Astrocyte (in vitro differentiated cells and primary cell): ENCODE results near the gene ZNF77. TPM values are rescaled to one million over a fixed set of nuclear protein-coding genes. Genes with fewer than 3 reads are reported as not detected.

Experiments used
- DNase-seq: peaks from one replicate; pipeline ENCODE4 v3.0.0-alpha.2; 2010; ENCODE audit warnings: low read depth
- FAIRE-seq: peaks from 2 replicates; lab custom pipeline; 2011; peaks lifted over from hg19 to GRCh38; lab: Jason Lieb, UNC
- H2AFZ ChIP-seq: 2 replicates; pipeline ENCODE4 v1.6.0; 2012; ENCODE audit warnings: low read depth, low read length, inconsistent platforms
- H3K27ac ChIP-seq: 2 replicates; pipeline ENCODE4 v1.5.1; 2011; ENCODE audit warnings: low read depth, low read length, inconsistent platforms
- H3K27me3 ChIP-seq: 2 replicates; pipeline ENCODE4 v1.6.0; 2011; ENCODE audit warnings: low read length, inconsistent platforms; ENCODE audit not compliant: insufficient read depth
- H3K36me3 ChIP-seq: 2 replicates; pipeline ENCODE4 v1.5.1; 2011; ENCODE audit warnings: low read length, inconsistent platforms; ENCODE audit not compliant: insufficient read depth
- H3K4me1 ChIP-seq: 2 replicates; pipeline ENCODE4 v1.5.1; 2011; ENCODE audit warnings: low read length, inconsistent platforms; ENCODE audit not compliant: insufficient read depth
- H3K4me2 ChIP-seq: 2 replicates; pipeline ENCODE4 v1.6.0; 2012; ENCODE audit warnings: low read length, inconsistent platforms
- H3K4me3 ChIP-seq: 2 replicates; pipeline ENCODE4 v1.5.1; 2011; ENCODE audit warnings: low read depth, mild to moderate bottlenecking, low read length, inconsistent platforms; ENCODE audit not compliant: insufficient read depth
- H3K79me2 ChIP-seq: 2 replicates; pipeline ENCODE4 v1.6.0; 2012; ENCODE audit warnings: mild to moderate bottlenecking, low read length, inconsistent platforms; ENCODE audit not compliant: insufficient read depth
- H3K9ac ChIP-seq: 2 replicates; pipeline ENCODE4 v1.6.0; 2012; ENCODE audit warnings: mild to moderate bottlenecking, low read length, inconsistent platforms
- H3K9me3 ChIP-seq: 2 replicates; pipeline ENCODE4 v1.5.1; 2012; ENCODE audit warnings: low read depth, mild to moderate bottlenecking, low read length, inconsistent platforms; ENCODE audit not compliant: insufficient read depth
- H4K20me1 ChIP-seq: 2 replicates; pipeline ENCODE4 v1.6.0; 2012; ENCODE audit warnings: low read length, inconsistent platforms; ENCODE audit not compliant: insufficient read depth
- H3K27ac Mint-ChIP-seq: one replicate; pipeline ENCODE4 v1.8.0; 2021; ENCODE audit warnings: mild to moderate bottlenecking, mixed read lengths; ENCODE audit not compliant: unreplicated experiment
- H3K27me3 Mint-ChIP-seq: one replicate; pipeline ENCODE4 v1.8.0; 2021; ENCODE audit warnings: low read depth, mixed read lengths; ENCODE audit not compliant: unreplicated experiment
- H3K36me3 Mint-ChIP-seq: one replicate; pipeline ENCODE4 v1.8.0; 2021; ENCODE audit warnings: low read depth, mixed read lengths; ENCODE audit not compliant: unreplicated experiment
- H3K4me1 Mint-ChIP-seq: one replicate; pipeline ENCODE4 v1.8.0; 2021; ENCODE audit warnings: low read depth, mixed read lengths; ENCODE audit not compliant: unreplicated experiment
- H3K4me3 Mint-ChIP-seq: one replicate; pipeline ENCODE4 v1.8.0; 2021; ENCODE audit warnings: mild to moderate bottlenecking, moderate library complexity, mixed read lengths; ENCODE audit not compliant: unreplicated experiment
- H3K9me3 Mint-ChIP-seq: one replicate; pipeline ENCODE4 v1.8.0; 2021; ENCODE audit warnings: mild to moderate bottlenecking, mixed read lengths; ENCODE audit not compliant: unreplicated experiment
- EZH2 ChIP-seq: IDR thresholded peaks from 2 replicates; pipeline ENCODE4 v1.6.1; 2012; ENCODE audit warnings: mild to moderate bottlenecking, low read length, inconsistent platforms; ENCODE audit not compliant: insufficient read depth
- total RNA-seq: library from RNA; stranded (reverse); gene quantifications from 2 replicates; pipeline ENCODE4 v1.2.1, GENCODE V29; 2021
- TF ChIP-seq, protein P1 (sequence below): IDR thresholded peaks from 2 replicates; pipeline ENCODE4 v1.5.1; 2011; ENCODE audit warnings: low read depth, mild to moderate bottlenecking, inconsistent platforms, low read length, moderate library complexity; ENCODE audit not compliant: insufficient read depth

ZNF77 gene
- total RNA-seq, 1 donor from 2014 or later = 1.4 TPM

GRCh38 chr19:2981898-2982297 is 37.1 kb upstream of the ZNF77 start:
- Histone ChIP-seq H4K20me1 (no peaks in the 10 kb centered on the region), H3K4me3 (no peak overlapping the region), H3K27me3 (peaks cover 7% of the 10 kb centered on the region), H3K4me1 (peaks cover 14% of the 10 kb centered on the region), H3K9ac (no peak overlapping the region), H3K27ac (no peak overlapping the region), H3K9me3 (no peaks in the 10 kb centered on the region), H3K4me2 (no peak overlapping the region), H3K36me3 (no peaks in the 10 kb centered on the region), H2AFZ (no peak overlapping the region), H3K79me2 (no peaks in the 10 kb centered on the region)
- H3K27me3 Mint-ChIP-seq = peaks cover 61% of the 10 kb centered on the region
- H3K4me3 Mint-ChIP-seq = no peak overlapping the region
- no peaks in the 10 kb centered on the region for H3K9me3 Mint-ChIP-seq
- DNase-seq (no peak), FAIRE-seq (no peak)
- no peaks in the 10 kb centered on the region for H3K4me1 Mint-ChIP-seq
- H3K27ac Mint-ChIP-seq = no peak overlapping the region
- no peaks in the 10 kb centered on the region for H3K36me3 Mint-ChIP-seq
- TF ChIP-seq, protein P1, sequence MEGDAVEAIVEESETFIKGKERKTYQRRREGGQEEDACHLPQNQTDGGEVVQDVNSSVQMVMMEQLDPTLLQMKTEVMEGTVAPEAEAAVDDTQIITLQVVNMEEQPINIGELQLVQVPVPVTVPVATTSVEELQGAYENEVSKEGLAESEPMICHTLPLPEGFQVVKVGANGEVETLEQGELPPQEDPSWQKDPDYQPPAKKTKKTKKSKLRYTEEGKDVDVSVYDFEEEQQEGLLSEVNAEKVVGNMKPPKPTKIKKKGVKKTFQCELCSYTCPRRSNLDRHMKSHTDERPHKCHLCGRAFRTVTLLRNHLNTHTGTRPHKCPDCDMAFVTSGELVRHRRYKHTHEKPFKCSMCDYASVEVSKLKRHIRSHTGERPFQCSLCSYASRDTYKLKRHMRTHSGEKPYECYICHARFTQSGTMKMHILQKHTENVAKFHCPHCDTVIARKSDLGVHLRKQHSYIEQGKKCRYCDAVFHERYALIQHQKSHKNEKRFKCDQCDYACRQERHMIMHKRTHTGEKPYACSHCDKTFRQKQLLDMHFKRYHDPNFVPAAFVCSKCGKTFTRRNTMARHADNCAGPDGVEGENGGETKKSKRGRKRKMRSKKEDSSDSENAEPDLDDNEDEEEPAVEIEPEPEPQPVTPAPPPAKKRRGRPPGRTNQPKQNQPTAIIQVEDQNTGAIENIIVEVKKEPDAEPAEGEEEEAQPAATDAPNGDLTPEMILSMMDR = no peak

DNA sequence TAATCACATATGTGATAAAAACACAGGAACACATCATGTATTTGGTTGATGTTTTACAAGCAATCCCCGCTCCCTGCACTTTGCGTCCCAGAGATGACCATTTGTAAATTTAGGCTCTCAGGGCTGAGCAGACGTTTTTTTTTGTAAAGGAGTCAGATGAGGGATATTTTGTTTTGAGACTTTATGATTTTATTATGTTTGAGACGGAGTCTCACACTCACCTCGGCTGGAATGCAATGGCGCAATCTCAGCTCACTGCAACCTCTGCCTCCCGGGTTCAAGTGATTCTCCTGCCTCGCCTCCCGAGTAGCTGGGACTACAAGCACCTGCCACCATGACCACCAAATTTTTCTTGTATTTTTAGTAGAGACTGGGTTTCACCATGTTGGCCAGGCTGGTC is 34.0 kb upstream of the ZNF77 start:
- Histone ChIP-seq H3K36me3 (no peaks in the 10 kb centered on the region), H3K79me2 (no peaks in the 10 kb centered on the region), H3K9ac (no peak overlapping the region), H4K20me1 (no peaks in the 10 kb centered on the region), H3K27ac (no peak overlapping the region), H3K27me3 (peaks cover 18% of the 10 kb centered on the region), H3K4me2 (no peak overlapping the region), H3K4me3 (no peak overlapping the region), H2AFZ (no peak overlapping the region), H3K9me3 (no peaks in the 10 kb centered on the region), H3K4me1 (peaks cover 17% of the 10 kb centered on the region)
- Mint-ChIP-seq H3K9me3 (no peaks in the 10 kb centered on the region), H3K36me3 (no peaks in the 10 kb centered on the region), H3K27me3 (peaks cover 73% of the 10 kb centered on the region), H3K27ac (no peak overlapping the region), H3K4me3 (no peak overlapping the region), H3K4me1 (peaks cover 4% of the 10 kb centered on the region)
- DNase-seq (no peak), FAIRE-seq (no peak)
- TF ChIP-seq, protein P1 = no peak
- TF ChIP-seq EZH2 = no peak

GRCh38 chr19:2978166-2978767 is 33.5 kb upstream of the ZNF77 start:
- H4K20me1 ChIP-seq = no peaks in the 10 kb centered on the region
- H3K4me1 ChIP-seq = peaks cover 12% of the 10 kb centered on the region
- H2AFZ ChIP-seq = no peak overlapping the region
- no peaks in the 10 kb centered on the region for H3K9me3 Mint-ChIP-seq
- no peak for TF ChIP-seq EZH2
- TF ChIP-seq, protein P1 = no peak
- peaks cover 20% of the 10 kb centered on the region for H3K27me3 ChIP-seq
- peaks cover 73% of the 10 kb centered on the region for H3K27me3 Mint-ChIP-seq
- no peak overlapping the region for H3K4me2 ChIP-seq
- no peak overlapping the region for H3K9ac ChIP-seq
- no peaks in the 10 kb centered on the region for H3K36me3 ChIP-seq
- no peaks in the 10 kb centered on the region for H3K79me2 ChIP-seq
- H3K36me3 Mint-ChIP-seq = no peaks in the 10 kb centered on the region
- no peaks in the 10 kb centered on the region for H3K9me3 ChIP-seq
- no peak overlapping the region for H3K4me3 ChIP-seq
- FAIRE-seq = no peak
- no peak for DNase-seq
- no peak overlapping the region for H3K27ac ChIP-seq
- H3K27ac Mint-ChIP-seq = no peak overlapping the region
- H3K4me1 Mint-ChIP-seq = peaks cover 4% of the 10 kb centered on the region
- H3K4me3 Mint-ChIP-seq = no peak overlapping the region
